H9 (cell line): ENCODE data around the gene C19orf44. TPM values are rescaled to one million over a fixed set of nuclear protein-coding genes. Genes with fewer than 3 reads are reported as not detected.

Experiments
- DNase-seq: peaks from one replicate; pipeline ENCODE4 v3.0.0-alpha.2; 2017
- H2AFZ ChIP-seq: one replicate; pipeline ENCODE4 v1.6.1; 2013; ENCODE audit warnings: mild to moderate bottlenecking, low read length, control low read depth, moderate library complexity
- H2AK5ac ChIP-seq: 2 replicates; pipeline ENCODE4 v1.6.1; 2013; ENCODE audit warnings: low read length, control low read depth, mixed read lengths; ENCODE audit not compliant: insufficient read length
- H2BK120ac ChIP-seq: one replicate; pipeline ENCODE4 v1.6.1; 2013; ENCODE audit warnings: low read depth, mild to moderate bottlenecking, low read length, control low read depth, inconsistent platforms; ENCODE audit not compliant: poor library complexity, severe bottlenecking
- H2BK12ac ChIP-seq: 2 replicates; pipeline ENCODE4 v1.6.1; 2013; ENCODE audit warnings: low read length, control low read depth, mixed read lengths, low read depth; ENCODE audit not compliant: insufficient read length
- H2BK15ac ChIP-seq: 2 replicates; pipeline ENCODE4 v1.6.1; 2013; ENCODE audit warnings: low read depth, low read length, control low read depth
- H2BK20ac ChIP-seq: one replicate; pipeline ENCODE4 v1.6.1; 2013; ENCODE audit warnings: low read depth, mild to moderate bottlenecking, low read length, control low read depth, inconsistent platforms; ENCODE audit not compliant: poor library complexity, severe bottlenecking
- H2BK5ac ChIP-seq: 2 replicates; pipeline ENCODE4 v1.6.1; 2013; ENCODE audit warnings: low read length, control low read depth, mixed read lengths; ENCODE audit not compliant: insufficient read length
- H3K14ac ChIP-seq: 2 replicates; pipeline ENCODE4 v1.6.1; 2013; ENCODE audit warnings: low read length, control low read depth; ENCODE audit not compliant: insufficient read depth
- H3K18ac ChIP-seq: 2 replicates; pipeline ENCODE4 v1.6.1; 2013; ENCODE audit warnings: low read depth, mild to moderate bottlenecking, mixed read lengths, low read length, control low read depth; ENCODE audit not compliant: insufficient read length
- H3K23ac ChIP-seq: 2 replicates; pipeline ENCODE4 v1.6.1; 2013; ENCODE audit warnings: low read length, control low read depth, mixed read lengths, low read depth; ENCODE audit not compliant: insufficient read length
- H3K23me2 ChIP-seq: 2 replicates; pipeline ENCODE4 v1.6.1; 2013; ENCODE audit warnings: low read depth, mild to moderate bottlenecking, mixed read lengths, low read length, control low read depth; ENCODE audit not compliant: insufficient read length, poor library complexity, severe bottlenecking
- H3K27ac ChIP-seq: 2 replicates; pipeline ENCODE4 v1.5.1; 2013; ENCODE audit warnings: low read length, control low read depth, mixed read lengths, low read depth; ENCODE audit not compliant: insufficient read length
- H3K27me3 ChIP-seq: 2 replicates; pipeline ENCODE4 v1.6.1; 2013; ENCODE audit warnings: low read length, control low read depth, inconsistent platforms; ENCODE audit not compliant: insufficient read depth
- H3K4ac ChIP-seq: 2 replicates; pipeline ENCODE4 v1.6.1; 2013; ENCODE audit warnings: low read depth, mild to moderate bottlenecking, control low read depth, inconsistent platforms, low read length, moderate library complexity
- H3K4me1 ChIP-seq: 2 replicates; pipeline ENCODE4 v1.6.1; 2013; ENCODE audit warnings: low read length, control low read depth, inconsistent platforms; ENCODE audit not compliant: insufficient read depth
- H3K4me2 ChIP-seq: 2 replicates; pipeline ENCODE4 v1.6.1; 2013; ENCODE audit warnings: low read length, control low read depth, mixed read lengths; ENCODE audit not compliant: insufficient read length, insufficient read depth
- H3K56ac ChIP-seq: 2 replicates; pipeline ENCODE4 v1.6.1; 2013; ENCODE audit warnings: low read depth, mild to moderate bottlenecking, mixed read lengths, low read length, control low read depth; ENCODE audit not compliant: insufficient read length
- H3K79me1 ChIP-seq: 2 replicates; pipeline ENCODE4 v1.6.1; 2013; ENCODE audit warnings: low read depth, mild to moderate bottlenecking, moderate library complexity, low read length, control low read depth, inconsistent platforms; ENCODE audit not compliant: insufficient read depth, poor library complexity, severe bottlenecking
- H3K79me2 ChIP-seq: 2 replicates; pipeline ENCODE4 v1.6.1; 2013; ENCODE audit warnings: low read length, control low read depth, inconsistent platforms; ENCODE audit not compliant: insufficient read depth
- H3K9ac ChIP-seq: 2 replicates; pipeline ENCODE4 v1.6.1; 2013; ENCODE audit warnings: low read length, control low read depth, mixed read lengths; ENCODE audit not compliant: insufficient read length; ENCODE audit errors: extremely low read depth
- H3K9me3 ChIP-seq: one replicate; pipeline ENCODE4 v1.6.1; 2013; ENCODE audit warnings: low read depth, low read length, inconsistent platforms; ENCODE audit not compliant: control insufficient read depth
- H3T11ph ChIP-seq: one replicate; pipeline ENCODE4 v1.6.1; 2013; ENCODE audit warnings: mild to moderate bottlenecking, low read length, control low read depth, inconsistent platforms
- H4K20me1 ChIP-seq: one replicate; pipeline ENCODE4 v1.6.1; 2013; ENCODE audit not compliant: control insufficient read depth, insufficient read length, insufficient read depth
- H4K5ac ChIP-seq: 2 replicates; pipeline ENCODE4 v1.6.1; 2013; ENCODE audit warnings: low read depth, mild to moderate bottlenecking, mixed read lengths, low read length, control low read depth; ENCODE audit not compliant: insufficient read length
- H4K8ac ChIP-seq: replicated peaks from 2 replicates; pipeline ENCODE4 v1.6.1; 2013; ENCODE audit warnings: low read length, control low read depth, mixed read lengths, low read depth; ENCODE audit not compliant: insufficient read length
- H4K91ac ChIP-seq: 2 replicates; pipeline ENCODE4 v1.6.1; 2013; ENCODE audit warnings: low read depth, mild to moderate bottlenecking, moderate library complexity, mixed read lengths, low read length, control low read depth; ENCODE audit not compliant: insufficient read length
- H3K27ac Mint-ChIP-seq, 3 experiments: 2 replicates in 2 of 3; 3 replicates in 1 of 3; pipeline ENCODE4 v1.8.0; 2020 to 2021; ENCODE audit warnings: mixed read lengths in 3 of 3, mild to moderate bottlenecking in 1 of 3, moderate library complexity in 1 of 3
- H3K27me3 Mint-ChIP-seq: 2 replicates; pipeline ENCODE4 v1.8.0; 2021; ENCODE audit warnings: low read depth, mild to moderate bottlenecking, moderate library complexity, mixed read lengths
- H3K36me3 Mint-ChIP-seq, 3 experiments: 2 replicates in 2 of 3; 3 replicates in 1 of 3; pipeline ENCODE4 v1.8.0; 2020 to 2021; ENCODE audit warnings: low read depth in 3 of 3, mixed read lengths in 3 of 3; ENCODE audit not compliant: insufficient read depth in 1 of 3
- H3K4me1 Mint-ChIP-seq, 2 experiments: 2 replicates each; pipeline ENCODE4 v1.8.0; 2020; ENCODE audit warnings: mixed read lengths in 2 of 2
- H3K4me3 Mint-ChIP-seq, 2 experiments: 2 replicates in 1 of 2; 3 replicates in 1 of 2; pipeline ENCODE4 v1.8.0; 2020 to 2021; ENCODE audit warnings: mild to moderate bottlenecking in 2 of 2, mixed read lengths in 2 of 2, moderate library complexity in 1 of 2
- H3K9me3 Mint-ChIP-seq, 2 experiments: 2 replicates in 1 of 2; 3 replicates in 1 of 2; pipeline ENCODE4 v1.8.0; 2020; ENCODE audit warnings: mild to moderate bottlenecking in 2 of 2, mixed read lengths in 2 of 2, moderate library complexity in 1 of 2
- WGBS: extraction: QIAGEN DNeasy Blood & Tissue Kit; methylation state at CpG from one replicate; pipeline ENCODE4 v1.1.7; 2013; ENCODE audit warnings: missing lambda C conversion rate, low lambda C conversion rate, mixed read lengths; ENCODE audit not compliant: insufficient read length; ENCODE audit errors: extremely low coverage; 5-methylcytosine and 5-hydroxymethylcytosine counted together
- total RNA-seq: library from RNA; stranded (reverse); gene quantifications from 2 replicates; pipeline ENCODE4 v1.2.1, GENCODE V29; 2021
- TF ChIP-seq, protein P1 (sequence below): fragments of 200-600 bp; sonication (generic); conservative IDR thresholded peaks from 3 replicates; pipeline ENCODE4 v1.8.0; 2021; ENCODE audit warnings: antibody characterized with exemption, mild to moderate bottlenecking

Gene C19orf44
- total RNA-seq, 1 experiment from 2014 or later: 6.4 TPM

DNA sequence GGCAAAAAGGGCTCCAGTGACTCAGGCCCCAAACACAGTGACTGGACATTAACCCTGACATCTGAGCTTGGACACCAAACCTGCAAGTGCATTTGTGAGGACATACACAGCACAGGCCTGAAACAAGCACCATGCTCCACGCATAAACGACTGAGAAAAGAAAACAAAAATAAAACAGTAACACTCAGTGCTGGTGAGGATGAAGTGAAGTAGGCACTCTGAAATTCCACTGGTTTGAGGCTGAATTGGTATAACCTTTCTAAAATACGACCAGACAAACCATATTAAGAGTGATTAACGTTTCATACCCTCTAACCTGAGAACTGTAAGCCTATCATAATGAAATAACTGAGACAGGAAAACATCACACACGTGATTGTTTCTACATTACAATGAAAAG is 70.5 kb downstream of the C19orf44 start:
- H3K79me1 ChIP-seq: peaks cover 5% of the 10 kb centered on the region
- no peaks in the 10 kb centered on the region; the same call in 1 of the 2 replicates for H3K79me2 ChIP-seq
- TF ChIP-seq, protein P1, sequence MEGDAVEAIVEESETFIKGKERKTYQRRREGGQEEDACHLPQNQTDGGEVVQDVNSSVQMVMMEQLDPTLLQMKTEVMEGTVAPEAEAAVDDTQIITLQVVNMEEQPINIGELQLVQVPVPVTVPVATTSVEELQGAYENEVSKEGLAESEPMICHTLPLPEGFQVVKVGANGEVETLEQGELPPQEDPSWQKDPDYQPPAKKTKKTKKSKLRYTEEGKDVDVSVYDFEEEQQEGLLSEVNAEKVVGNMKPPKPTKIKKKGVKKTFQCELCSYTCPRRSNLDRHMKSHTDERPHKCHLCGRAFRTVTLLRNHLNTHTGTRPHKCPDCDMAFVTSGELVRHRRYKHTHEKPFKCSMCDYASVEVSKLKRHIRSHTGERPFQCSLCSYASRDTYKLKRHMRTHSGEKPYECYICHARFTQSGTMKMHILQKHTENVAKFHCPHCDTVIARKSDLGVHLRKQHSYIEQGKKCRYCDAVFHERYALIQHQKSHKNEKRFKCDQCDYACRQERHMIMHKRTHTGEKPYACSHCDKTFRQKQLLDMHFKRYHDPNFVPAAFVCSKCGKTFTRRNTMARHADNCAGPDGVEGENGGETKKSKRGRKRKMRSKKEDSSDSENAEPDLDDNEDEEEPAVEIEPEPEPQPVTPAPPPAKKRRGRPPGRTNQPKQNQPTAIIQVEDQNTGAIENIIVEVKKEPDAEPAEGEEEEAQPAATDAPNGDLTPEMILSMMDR: no peak
- no peaks in the 10 kb centered on the region for H3K27me3 Mint-ChIP-seq
- peaks cover 17 to 70% (median 58%) of the 10 kb centered on the region in 3 experiments; a peak in 6 of 7 replicates for H3K36me3 Mint-ChIP-seq
- H3K27ac ChIP-seq: no peak overlapping the region
- no peak overlapping the region for H3K27ac Mint-ChIP-seq
- no peak overlapping the region for H4K91ac ChIP-seq
- H3K27me3 ChIP-seq: no peaks in the 10 kb centered on the region
- H3K23ac ChIP-seq: no peak overlapping the region
- no peak for DNase-seq
- no peak overlapping the region for H2BK120ac ChIP-seq
- no peaks in the 10 kb centered on the region for H3K4me1 ChIP-seq
- H3K9me3 Mint-ChIP-seq: no peaks in the 10 kb centered on the region
- no peak overlapping the region for H4K8ac ChIP-seq
- no peak overlapping the region for H4K5ac ChIP-seq
- no peak overlapping the region for H3K4me2 ChIP-seq
- no peak overlapping the region for H3K18ac ChIP-seq
- no CpG with 5 or more reads among the region's 5 CpGs for WGBS
- H2BK12ac ChIP-seq: no peak overlapping the region
- no peak overlapping the region for H3K4ac ChIP-seq
- H2AFZ ChIP-seq: no peak overlapping the region
- no peaks in the 10 kb centered on the region for H4K20me1 ChIP-seq
- H2AK5ac ChIP-seq: no peak overlapping the region
- no peak overlapping the region for H3K4me3 Mint-ChIP-seq
- H2BK20ac ChIP-seq: no peak overlapping the region
- H3K23me2 ChIP-seq: peaks cover 4% of the 10 kb centered on the region
- no peaks in the 10 kb centered on the region for H3K9me3 ChIP-seq
- no peak overlapping the region for H2BK15ac ChIP-seq
- H2BK5ac ChIP-seq: no peak overlapping the region
- no peak overlapping the region for H3K9ac ChIP-seq
- H3K4me1 Mint-ChIP-seq: peaks cover 4 to 8% of the 10 kb centered on the region in 2 experiments
- no peak overlapping the region for H3K14ac ChIP-seq
- no peak overlapping the region for H3K56ac ChIP-seq
- H3T11ph ChIP-seq: no peak overlapping the region
